Posterior cingulate gyrus (tissue), 11 donors: Measurements from ENCODE around the gene COQ9.
"Not testable (repeated sequence)": the region's sequence is repeated elsewhere in the genome, so short reads cannot be mapped to it uniquely, and the experiment has no call there.

Source experiments
- DNase-seq, 10 donors: peaks; one replicate each; pipeline versions ENCODE4 v3.0.0 to v3.0.0-alpha.2; 2020 to 2021; ENCODE audit warnings: mixed read lengths in 3 of 10
- intact Hi-C: fragments of 100-400 bp; cut with DNase I; formaldehyde crosslinking; loops from one replicate; pipeline ENCODE4 v1.15.1; 2023

COQ9 gene, protein sequence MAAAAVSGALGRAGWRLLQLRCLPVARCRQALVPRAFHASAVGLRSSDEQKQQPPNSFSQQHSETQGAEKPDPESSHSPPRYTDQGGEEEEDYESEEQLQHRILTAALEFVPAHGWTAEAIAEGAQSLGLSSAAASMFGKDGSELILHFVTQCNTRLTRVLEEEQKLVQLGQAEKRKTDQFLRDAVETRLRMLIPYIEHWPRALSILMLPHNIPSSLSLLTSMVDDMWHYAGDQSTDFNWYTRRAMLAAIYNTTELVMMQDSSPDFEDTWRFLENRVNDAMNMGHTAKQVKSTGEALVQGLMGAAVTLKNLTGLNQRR

GRCh38 chr16:57447186-57447962 is at the start of gene COQ9, which contains the start of gene CIAPIN1:
COQ9 (plus strand) TSS chr16:57447479; CDS start chr16:57447506, 27 bp downstream.
CIAPIN1 (minus strand) TSS chr16:57447385; CDS start chr16:57440928, 6,457 bp downstream.
- intact Hi-C loops = no loop called here
- DNase-seq = peak; percentile 82 to 99 (median 89)

DNA sequence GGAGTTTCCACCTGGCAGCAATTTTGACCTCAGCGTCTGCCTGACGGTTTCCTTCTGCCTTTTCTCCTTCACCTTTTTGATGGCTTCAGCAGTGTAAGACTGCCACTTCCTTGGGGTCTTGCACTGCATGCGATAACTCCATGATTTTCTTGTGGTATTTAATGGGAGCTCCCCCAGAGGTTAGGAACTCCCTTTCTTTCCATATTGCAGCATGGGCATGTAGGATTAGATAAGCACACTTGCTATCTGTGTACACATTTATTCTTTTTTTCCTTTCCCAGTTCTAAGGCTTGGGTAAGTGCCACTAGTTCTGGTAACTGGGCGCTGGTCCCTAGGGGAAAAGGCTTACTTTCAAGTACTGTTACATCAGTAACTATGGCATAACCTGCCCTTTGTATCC is 49.8 kb upstream of the COQ9 start:
- DNase-seq, intact Hi-C loops: not testable (repeated sequence)

DNA sequence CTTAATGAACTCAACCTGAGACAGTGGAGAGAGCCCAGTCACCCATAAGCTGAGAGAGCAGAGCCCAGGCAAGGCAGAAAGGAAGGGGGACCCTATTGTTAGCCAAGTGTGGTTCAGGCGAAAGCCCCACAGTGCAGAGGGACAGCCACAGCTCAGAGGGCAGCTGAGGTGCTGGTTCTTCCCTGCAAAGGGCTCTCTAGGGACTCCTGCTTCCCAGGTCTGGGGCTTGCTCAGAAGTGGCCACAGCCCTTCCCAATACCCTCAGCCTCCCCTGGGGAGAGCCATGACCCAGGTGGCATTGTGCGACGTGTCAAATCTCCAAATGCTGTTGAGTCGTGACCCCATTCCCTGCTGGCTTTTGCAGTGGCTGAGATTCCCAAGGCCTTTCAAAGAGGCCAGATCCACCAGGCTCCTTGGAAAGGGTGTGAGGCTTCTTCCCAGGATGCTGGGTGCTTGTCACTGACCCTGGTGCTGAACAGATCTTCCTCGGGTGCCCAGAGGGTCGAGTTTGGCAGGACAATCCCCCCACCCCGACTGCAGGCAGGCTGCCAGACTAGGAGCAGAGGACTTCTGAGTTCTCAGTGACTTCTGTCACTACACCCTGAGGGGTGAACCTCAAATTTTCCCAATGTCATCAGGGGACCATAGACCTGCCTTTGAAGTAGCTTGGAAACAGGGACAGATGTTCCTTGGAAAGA is 45.2 kb upstream of the COQ9 start:
- DNase-seq = peak in 2 of 10 donors; percentile 61 to 71
- intact Hi-C loops = no loop called here

DNA sequence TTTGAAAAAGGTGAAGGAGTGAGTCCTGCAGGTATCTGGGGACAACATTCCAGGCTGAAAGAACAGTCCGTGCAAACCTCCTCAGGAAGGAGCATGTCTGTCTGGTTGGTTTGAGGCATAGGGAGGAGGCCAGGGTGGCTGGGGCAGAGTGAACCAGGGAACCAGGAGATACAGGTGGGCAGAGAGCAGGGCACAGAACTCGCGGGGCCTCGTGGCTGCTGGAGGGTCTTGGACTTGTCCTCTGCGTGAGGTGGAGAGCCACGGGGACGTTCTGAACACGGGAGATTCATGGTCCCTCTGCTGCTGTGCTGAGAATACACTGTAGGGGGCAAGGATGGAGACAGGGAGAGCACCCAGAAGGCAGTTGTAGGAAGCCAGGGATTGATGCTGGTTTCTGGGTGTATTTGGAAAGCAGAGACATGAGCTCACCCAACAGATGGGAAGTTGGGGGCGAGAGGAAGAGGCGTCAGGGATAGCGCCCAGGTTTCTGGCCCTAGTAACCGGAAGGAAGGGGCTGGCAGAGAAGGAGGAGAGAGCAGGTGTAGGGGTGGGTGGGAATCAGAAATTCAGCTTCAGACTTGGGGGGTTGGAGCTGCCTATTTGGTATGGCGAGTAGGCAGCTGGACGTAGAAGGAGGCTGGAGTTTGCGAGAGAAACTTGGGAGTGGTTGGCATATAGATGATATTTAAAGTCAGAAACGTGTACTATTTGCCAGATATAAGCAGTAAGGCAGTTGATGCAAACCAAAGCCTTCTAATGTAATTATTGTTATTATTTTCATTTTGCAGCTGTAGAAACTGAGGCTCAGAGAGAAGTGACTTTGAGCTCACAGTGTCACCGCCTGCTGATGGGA is 43.1 kb upstream of the COQ9 start, which contains the start of gene CCL17:
Gene CCL17 (plus strand): TSS at position 803 of the 853 bp plus-strand sequence. CDS start 9,166 bp downstream, outside the sequence.
- intact Hi-C loops = no loop called here
- DNase-seq = peak in 2 of 10 donors; percentile 39 to 69

DNA sequence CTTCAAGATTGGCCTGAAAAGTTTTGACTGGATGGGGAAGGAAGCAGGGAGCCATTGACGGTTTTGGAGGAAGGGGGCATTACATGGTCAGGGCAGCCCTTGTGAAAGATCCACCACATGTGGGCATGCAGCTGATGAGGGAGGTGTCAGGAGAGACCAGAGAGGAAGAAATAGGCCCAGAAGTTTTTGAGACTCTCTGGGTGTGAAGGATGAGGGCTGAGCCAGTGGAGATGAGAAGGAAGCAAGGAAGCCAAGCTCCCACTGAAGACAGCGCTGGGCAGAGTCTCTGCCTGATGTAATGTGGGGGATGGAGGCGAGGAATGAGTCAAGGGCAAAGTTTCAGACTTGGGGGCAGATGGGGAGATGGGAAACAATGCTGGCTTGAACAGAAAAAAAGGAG is 42.2 kb upstream of the COQ9 start:
- intact Hi-C loops = no loop called here
- DNase-seq = peak in 1 of 10 donors; percentile 33

DNA sequence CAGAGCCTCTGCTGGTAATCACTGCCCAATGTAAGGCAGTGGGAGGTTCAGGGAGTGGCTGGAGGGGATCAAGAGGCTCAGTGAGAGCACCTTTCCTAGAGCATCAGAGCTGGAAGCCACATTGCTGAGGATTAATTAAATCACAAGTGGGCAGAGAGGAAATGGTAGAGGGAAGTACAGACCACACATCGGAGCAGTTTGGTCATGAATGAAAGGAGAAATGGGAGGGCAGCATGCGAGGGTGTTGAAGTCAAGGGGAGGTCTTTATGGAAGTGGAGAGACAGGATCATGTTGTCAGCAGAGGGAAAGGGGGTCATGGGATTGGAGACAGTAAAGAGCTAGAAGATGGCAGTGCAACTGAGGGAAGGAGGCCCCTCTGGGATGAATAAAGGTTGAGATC is 40.4 kb upstream of the COQ9 start:
- DNase-seq = no peak
- intact Hi-C loops = no loop called here

- intact Hi-C loops = no loop called here
- peak in 1 of 10 donors; percentile 1 for DNase-seq
Measured at GRCh38 chr16:57407521-57408353, 39.5 kb upstream of the COQ9 start.

DNA sequence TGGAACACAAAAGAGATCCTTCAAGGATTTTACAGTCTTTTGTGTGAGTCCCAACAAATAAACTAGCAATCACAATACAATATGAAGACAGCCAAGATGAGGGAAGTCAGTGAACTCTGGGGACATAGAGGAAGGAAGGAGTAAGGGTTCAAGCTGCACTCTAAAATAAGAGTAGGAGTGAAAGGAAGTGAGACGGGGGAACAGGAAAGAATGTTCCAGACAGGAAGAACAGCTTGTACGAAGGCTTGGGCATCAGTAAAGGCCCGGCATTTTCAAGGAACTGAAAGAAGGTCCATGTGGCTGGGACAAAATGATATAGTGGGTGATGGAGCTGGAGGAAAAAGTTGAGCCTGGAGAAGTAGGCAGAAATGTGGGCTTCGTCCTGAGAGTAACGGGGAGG is 38.2 kb upstream of the COQ9 start:
- intact Hi-C loops = no loop called here
- no peak for DNase-seq

DNA sequence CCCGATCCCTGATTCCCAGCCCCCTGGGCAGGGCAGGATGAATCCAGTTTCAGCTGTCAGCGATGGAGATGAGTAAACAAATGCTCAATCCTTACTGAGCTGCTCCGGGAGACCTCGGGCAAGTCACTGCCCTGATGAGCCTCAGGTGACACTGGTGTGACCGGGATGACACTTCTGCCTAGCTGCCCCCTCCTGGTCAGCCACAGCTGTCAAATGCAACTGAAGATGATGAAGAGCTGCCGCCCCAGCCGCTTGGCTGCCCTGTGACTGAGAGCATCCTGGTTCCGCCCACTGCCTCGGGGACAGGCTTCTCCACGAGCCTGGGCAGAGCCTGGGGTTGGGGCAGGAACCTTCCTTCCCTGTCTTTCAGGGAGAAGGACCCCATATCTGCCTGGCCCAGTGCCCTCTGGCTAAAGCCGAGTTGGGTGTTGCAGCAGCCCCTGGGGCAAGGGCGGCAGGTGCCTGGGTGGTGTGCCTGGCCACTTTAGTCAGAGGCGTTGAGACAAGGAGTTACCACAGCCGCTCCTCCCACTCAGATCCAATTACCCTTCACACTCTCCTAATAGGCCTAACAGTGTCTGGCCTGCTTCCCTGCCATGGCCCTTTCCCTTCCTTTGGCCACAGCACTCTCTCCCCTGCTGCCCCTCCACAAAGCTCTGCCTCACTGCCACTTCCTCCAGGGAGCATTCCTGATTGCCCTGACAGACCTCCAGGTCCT is 37.2 kb upstream of the COQ9 start:
- no peak for DNase-seq
- intact Hi-C loops = loop anchor here (5.0 kb wide), 1 partner anchor 33 kb away; no protein-coding TSS in a partner anchor

GRCh38 chr16:57411362-57411976 is 35.8 kb upstream of the COQ9 start:
- intact Hi-C loops = loop anchor here (5.0 kb wide), 1 partner anchor 34 kb away; no protein-coding TSS in a partner anchor
- no peak for DNase-seq

- no peak for DNase-seq
- intact Hi-C loops = loop anchor here (5.0 kb wide), 1 partner anchor 35 kb away; no protein-coding TSS in a partner anchor
Measured at GRCh38 chr16:57412584-57412983, 34.7 kb upstream of the COQ9 start.

DNA sequence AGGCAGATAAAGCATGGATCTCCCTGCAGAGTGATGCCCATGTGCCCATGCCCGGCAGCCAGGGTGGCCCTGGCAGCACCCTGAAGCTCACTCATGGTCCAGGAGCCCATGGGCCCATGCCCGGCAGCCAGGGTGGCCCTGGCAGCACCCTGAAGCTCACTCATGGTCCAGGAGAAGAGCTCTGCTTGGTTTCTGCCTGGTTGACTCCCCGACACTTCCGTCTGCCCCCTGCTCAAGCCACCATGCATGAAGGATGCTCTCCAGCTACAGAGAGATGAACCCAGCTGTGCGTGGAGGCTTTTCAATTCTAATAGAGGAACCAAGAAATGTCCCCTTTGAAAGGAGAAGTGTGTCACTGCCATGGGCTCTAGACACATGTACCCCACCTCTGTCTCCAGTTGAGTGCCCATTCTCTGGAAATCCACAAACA is 34.0 kb upstream of the COQ9 start:
- intact Hi-C loops = loop anchor here (5.0 kb wide), 1 partner anchor 36 kb away; no protein-coding TSS in a partner anchor
- no peak for DNase-seq

GRCh38 chr16:57413733-57414132 is 33.5 kb upstream of the COQ9 start:
- intact Hi-C loops = loop anchor here (5.0 kb wide), 1 partner anchor 36 kb away; no protein-coding TSS in a partner anchor
- no peak for DNase-seq

DNA sequence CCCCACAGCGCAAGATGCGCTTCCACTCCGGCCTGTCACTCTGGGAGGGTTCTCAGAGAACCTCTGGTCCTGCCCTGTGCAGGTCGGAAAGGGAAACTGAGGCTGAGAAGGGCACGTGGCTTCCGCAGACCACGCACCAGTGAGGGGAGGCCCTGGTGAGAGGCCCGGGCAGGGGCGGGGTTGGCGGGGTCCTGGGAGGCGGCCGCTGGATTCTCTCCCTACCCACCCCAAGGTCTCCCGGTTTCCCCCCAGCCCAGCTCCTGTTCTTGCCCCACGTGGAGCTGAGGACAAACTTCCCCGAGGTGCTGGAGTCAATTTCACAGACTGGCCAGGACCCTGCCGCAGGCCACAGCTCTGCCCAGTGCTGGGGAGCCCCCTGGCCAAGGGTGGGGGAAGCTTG is 31.2 kb upstream of the COQ9 start:
- intact Hi-C loops = loop anchor here (5.0 kb wide), 1 partner anchor 324 kb away; the partner anchor contains the start of gene CPNE2
- peak in 1 of 10 donors; percentile 70 for DNase-seq

DNA sequence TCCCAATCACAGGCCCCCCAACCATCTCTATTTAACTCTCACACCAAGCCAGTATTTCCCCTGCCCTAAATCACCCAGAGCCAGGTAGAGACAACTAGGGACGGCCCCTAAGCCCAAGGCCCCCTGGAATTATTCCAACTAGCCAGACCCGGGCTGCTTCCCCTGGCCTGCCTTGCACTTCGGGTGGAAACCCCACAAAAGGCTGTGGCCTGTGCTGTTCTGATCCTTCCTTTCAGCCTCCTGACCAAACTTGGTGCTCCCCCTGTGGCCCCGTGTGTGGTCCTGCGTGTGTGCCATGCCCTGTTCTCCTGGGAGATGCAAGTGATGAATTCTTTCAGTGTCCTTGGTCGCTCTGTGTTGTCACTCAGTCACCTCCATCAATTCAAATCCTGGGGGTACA is 27.8 kb upstream of the COQ9 start:
- no peak for DNase-seq

DNA sequence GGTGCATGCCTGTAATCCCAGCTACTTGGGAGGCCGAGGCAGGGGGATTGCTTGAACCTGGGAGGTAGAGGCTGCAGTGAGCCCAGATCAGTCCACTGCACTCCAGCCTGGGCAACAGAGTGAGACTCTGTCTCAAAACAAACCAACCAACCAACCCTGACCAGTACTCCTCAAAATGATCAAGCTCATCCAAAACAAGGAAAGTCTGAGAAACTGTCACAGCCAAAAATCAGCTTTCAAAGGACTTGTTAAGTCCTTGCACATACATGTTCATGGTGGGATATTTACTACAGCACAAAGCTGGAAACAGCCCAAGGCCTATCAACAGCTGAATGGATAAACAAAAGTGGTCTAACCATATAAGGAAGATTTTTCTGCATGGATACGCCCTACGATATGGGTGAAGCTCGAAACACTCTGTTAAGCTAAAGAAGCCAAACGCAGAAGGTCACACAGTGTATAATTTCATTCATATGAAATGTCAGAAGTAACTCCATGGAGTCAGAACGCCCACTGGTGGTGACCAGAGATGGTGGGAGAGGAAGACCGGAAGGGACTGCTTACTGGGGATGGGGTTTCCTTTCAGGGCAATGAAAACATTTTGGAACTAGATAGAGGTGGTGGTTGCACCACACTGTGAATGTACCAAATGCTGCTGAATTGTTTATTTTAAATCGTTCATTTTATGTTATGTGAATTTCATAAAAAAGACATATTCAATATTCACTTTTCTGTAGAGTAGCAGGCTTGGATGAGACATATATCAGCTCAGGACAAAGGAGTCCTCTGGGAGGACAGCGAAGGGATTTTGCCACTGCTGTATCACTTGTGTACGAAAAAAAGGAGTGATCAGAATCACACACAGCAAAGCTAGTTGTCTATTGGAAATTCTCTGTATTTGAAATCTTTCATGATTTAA is 25.0 kb upstream of the COQ9 start:
- DNase-seq = peak in 4 of 10 donors; percentile 26 to 75 (median 38)
- intact Hi-C loops = no loop called here

More for the DNA sequence above, 27.8 kb upstream of the COQ9 start:
- intact Hi-C loops = loop anchor here (2.0 to 5.0 kb wide), 2 partner anchors 99 to 327 kb away; partner anchors contain the start of gene CPNE2
